Skeletal muscle satellite cell (primary cell): ENCODE data around the gene RAD50.
"Not testable (repeated sequence)": the region's sequence is repeated elsewhere in the genome, so short reads cannot be mapped to it uniquely, and the experiment has no call there.

ENCODE experiments used
- H3K27me3 ChIP-seq: 2 replicates; pipeline ENCODE4 v1.7.0; 2013; ENCODE audit warnings: low read length; ENCODE audit not compliant: control insufficient read depth, insufficient read depth
- H3K36me3 ChIP-seq: 2 replicates; pipeline ENCODE4 v1.7.0; 2013; ENCODE audit warnings: mild to moderate bottlenecking, control low read depth, low read length; ENCODE audit not compliant: insufficient read depth
- H3K4me1 ChIP-seq: 2 replicates; pipeline ENCODE4 v1.7.0; 2013; ENCODE audit warnings: low read length; ENCODE audit not compliant: control insufficient read depth, insufficient read depth
- H3K4me2 ChIP-seq: 2 replicates; pipeline ENCODE4 v1.7.0; 2013; ENCODE audit warnings: mild to moderate bottlenecking, low read length
- H3K4me3 ChIP-seq: 2 replicates; pipeline ENCODE4 v1.7.0; 2013; ENCODE audit warnings: low read length
- H3K9ac ChIP-seq: 2 replicates; pipeline ENCODE4 v1.7.0; 2013; ENCODE audit warnings: mild to moderate bottlenecking, low read depth, low read length, moderate library complexity
- H3K9me3 ChIP-seq: replicated peaks from 2 replicates; pipeline ENCODE4 v1.7.0; 2013; ENCODE audit warnings: mild to moderate bottlenecking, control low read depth, low read length

The RAD50 gene

DNA sequence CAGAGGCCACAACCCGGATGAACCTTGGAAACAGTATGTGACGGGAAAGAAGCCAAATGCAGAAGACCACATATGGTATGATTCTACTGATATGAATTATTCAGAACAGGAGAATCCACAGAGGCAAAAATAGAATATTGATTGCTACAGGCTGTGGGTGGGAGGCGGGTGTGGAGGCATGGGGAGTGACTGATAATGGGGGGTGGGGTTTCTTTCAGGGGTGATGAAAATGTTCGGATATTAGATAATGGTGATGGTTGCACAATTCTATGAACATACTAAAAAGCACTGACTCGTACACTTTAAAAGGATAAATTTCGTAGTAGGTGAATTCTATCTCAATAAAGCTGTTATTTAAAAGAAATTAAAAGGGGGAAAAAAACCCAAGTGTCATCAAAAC is 127.7 kb downstream of the RAD50 start:
- no peak overlapping the region for H3K4me2 ChIP-seq
- no peaks in the 10 kb centered on the region for H3K36me3 ChIP-seq
- H3K27me3 ChIP-seq = no peaks in the 10 kb centered on the region
- H3K9ac ChIP-seq = no peak overlapping the region
- H3K4me1 ChIP-seq = peaks cover 7% of the 10 kb centered on the region
- no peak overlapping the region for H3K4me3 ChIP-seq
- H3K9me3 ChIP-seq = no peaks in the 10 kb centered on the region

DNA sequence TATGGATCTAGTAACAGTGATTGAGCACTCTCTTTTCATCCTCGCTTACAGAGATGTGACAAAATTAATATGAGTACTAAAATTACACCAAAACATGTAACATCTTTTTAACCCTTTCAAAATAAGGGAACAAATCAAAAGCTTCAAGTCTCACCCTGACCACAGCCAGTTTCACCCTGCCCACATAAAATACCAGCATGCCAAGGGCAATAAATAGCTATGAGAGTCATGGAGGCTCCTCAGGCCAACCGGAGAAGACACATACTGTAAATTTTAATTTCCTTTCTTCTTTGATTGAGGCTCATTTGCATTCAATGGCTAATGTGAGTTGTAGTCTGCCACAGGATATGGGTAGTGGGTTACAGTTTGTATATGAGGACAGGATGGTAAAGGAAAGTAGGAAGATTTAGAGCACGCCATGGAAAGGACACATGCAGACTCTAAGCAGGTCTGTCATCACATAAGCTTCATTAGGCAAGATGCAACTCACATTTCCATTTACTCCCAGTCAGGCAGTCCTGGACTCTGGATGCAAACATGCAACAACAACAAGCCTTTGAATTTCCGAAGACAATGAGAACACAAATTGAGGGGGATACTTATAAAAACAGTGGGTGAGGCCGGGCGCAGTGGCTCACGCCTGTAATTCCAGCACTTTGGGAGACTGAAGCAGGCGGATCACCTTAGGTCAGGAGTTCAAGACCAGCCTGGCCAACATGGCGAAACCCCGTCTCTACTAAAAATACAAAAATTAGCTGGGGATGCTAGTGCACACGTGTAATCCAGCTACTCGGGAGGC is 128.3 kb downstream of the RAD50 start:
- Histone ChIP-seq H3K36me3 (no peaks in the 10 kb centered on the region), H3K4me3 (no peak overlapping the region), H3K27me3 (no peaks in the 10 kb centered on the region), H3K9ac (no peak overlapping the region), H3K4me1 (peaks cover 2% of the 10 kb centered on the region), H3K9me3 (no peaks in the 10 kb centered on the region), H3K4me2 (no peak overlapping the region)

DNA sequence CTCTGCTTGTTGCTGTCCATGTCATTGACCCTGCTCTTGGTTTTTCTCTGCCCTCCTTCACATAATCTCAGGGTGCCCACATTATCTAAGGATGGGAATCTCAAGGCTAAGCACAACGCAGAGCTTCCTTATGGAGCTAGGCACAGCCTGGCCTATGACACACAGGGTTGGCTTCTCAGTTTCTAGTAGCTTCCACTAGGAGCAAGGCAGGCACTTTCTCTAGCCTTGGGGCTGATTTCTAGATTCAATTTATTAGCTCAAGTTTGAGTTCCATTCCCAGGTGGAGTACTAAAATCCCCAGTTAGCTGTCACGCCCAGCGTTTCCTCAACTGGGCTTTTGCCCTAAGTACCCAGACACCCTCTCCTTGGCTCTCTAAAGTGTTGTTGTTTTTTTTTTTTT is 129.4 kb downstream of the RAD50 start:
- H3K9ac ChIP-seq = no peak overlapping the region
- no peak overlapping the region for H3K4me2 ChIP-seq
- H3K36me3 ChIP-seq = no peaks in the 10 kb centered on the region
- H3K4me3 ChIP-seq = no peak overlapping the region
- no peaks in the 10 kb centered on the region for H3K4me1 ChIP-seq
- H3K9me3 ChIP-seq = no peaks in the 10 kb centered on the region
- H3K27me3 ChIP-seq = no peaks in the 10 kb centered on the region

DNA sequence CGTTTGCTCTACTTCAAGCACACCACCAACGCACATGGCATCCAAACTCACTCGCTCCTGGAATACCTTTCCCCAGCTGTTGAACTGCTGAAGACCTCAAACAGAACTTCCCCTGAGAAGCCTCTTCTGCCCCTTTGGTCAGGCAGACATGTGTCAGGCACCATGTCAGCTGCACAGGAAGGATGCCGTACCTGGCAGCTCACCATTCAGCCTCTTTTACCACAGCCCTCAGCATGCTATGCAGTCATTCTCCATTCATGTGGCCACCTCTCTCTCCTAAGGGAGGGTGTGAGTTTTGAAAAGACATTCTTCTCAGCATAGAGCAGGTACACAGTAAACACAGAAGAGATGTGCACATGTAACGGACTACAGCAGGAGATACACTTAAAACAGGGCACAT is 131.2 kb downstream of the RAD50 start:
- no peak overlapping the region for H3K4me2 ChIP-seq
- no peaks in the 10 kb centered on the region for H3K4me1 ChIP-seq
- H3K4me3 ChIP-seq = no peak overlapping the region
- no peak overlapping the region for H3K9ac ChIP-seq
- no peaks in the 10 kb centered on the region for H3K9me3 ChIP-seq
- H3K27me3 ChIP-seq = no peaks in the 10 kb centered on the region
- no peaks in the 10 kb centered on the region for H3K36me3 ChIP-seq

DNA sequence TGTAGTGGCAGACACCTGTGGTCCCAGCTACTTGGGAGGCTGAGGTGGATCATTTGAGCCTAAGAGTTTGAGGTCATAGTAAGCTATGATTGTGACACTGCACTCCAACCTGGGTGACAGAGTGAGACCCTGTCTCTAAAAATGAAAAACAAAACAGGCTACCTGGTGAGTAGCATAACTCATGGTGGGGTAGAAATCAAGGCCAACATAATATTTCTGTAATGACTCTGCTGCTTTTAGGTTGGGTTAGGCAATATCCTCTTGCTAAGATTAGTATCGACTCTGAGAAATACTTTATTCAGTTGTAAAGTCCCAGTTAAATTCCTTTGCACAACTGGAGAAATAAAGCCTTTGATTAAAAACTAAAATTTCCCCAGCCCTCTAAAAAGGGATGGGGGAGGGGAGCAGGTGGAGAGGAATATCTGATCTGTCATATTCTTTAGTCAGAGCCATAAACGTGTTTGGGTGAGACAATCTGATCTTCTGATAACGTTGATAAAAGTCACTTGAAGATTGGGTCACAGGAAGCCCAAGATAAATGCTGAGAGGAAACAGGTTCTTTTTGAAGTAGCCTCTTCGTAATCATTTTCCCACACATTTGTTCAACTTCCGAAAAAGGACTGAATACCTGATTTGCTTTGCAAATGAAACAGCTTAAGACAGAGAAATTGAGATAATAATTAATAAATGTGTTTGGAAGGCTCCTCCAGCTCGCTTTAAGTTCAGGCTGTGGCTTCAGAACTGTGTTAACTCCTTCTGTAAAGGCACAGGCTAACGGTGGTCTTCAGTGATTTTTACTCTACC is 132.0 kb downstream of the RAD50 start:
- Histone ChIP-seq H3K9me3 (no peaks in the 10 kb centered on the region), H3K4me2 (no peak overlapping the region), H3K9ac (no peak overlapping the region)

DNA sequence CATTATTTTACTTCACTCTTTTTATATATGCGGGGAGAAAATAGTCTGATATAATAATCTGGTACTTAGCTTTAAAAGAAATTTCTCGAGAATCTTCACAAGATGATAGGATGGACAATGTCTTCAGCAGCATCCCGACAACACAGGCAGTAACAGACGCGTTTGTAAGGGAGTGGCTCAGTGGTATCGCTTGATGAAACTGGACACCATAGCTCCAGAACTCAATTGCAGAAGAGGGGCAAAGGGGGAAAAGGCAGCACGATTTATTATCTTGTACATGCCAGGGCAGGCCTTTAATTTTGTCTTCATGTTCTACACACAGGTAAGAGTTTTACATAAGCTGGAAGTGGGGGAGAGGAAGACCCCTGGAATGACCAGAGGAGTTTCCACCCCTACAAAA is 132.7 kb downstream of the RAD50 start:
- no peak overlapping the region for H3K4me3 ChIP-seq
- no peaks in the 10 kb centered on the region for H3K27me3 ChIP-seq
- no peaks in the 10 kb centered on the region for H3K4me1 ChIP-seq
- no peaks in the 10 kb centered on the region for H3K9me3 ChIP-seq
- H3K9ac ChIP-seq = no peak overlapping the region
- H3K36me3 ChIP-seq = no peaks in the 10 kb centered on the region
- H3K4me2 ChIP-seq = no peak overlapping the region

More for the DNA sequence above, 132.0 kb downstream of the RAD50 start:
- Histone ChIP-seq H3K4me3 (no peak overlapping the region), H3K27me3 (no peaks in the 10 kb centered on the region), H3K4me1 (no peaks in the 10 kb centered on the region), H3K36me3 (no peaks in the 10 kb centered on the region)

DNA sequence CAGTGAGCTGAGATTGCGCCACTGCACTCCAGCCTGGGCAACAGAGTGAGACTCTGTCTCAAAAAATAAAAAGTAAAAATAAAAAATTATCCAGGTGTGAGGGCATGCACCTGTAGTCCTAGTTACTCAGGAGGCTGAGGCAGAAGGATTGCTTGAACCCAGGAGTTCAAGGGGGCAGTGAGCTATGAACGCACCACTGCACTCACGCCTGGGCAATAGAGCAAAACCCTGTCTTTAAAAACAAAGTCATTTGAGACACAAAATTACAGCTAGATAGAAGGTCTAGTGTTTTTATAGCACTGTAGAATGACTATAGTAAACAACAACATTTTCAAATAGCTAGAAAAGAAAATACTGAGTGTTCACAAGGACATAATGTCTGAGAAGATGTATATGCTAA is 133.4 kb downstream of the RAD50 start:
- no peaks in the 10 kb centered on the region for H3K27me3 ChIP-seq
- H3K9me3 ChIP-seq = no peaks in the 10 kb centered on the region
- H3K9ac ChIP-seq = no peak overlapping the region

DNA sequence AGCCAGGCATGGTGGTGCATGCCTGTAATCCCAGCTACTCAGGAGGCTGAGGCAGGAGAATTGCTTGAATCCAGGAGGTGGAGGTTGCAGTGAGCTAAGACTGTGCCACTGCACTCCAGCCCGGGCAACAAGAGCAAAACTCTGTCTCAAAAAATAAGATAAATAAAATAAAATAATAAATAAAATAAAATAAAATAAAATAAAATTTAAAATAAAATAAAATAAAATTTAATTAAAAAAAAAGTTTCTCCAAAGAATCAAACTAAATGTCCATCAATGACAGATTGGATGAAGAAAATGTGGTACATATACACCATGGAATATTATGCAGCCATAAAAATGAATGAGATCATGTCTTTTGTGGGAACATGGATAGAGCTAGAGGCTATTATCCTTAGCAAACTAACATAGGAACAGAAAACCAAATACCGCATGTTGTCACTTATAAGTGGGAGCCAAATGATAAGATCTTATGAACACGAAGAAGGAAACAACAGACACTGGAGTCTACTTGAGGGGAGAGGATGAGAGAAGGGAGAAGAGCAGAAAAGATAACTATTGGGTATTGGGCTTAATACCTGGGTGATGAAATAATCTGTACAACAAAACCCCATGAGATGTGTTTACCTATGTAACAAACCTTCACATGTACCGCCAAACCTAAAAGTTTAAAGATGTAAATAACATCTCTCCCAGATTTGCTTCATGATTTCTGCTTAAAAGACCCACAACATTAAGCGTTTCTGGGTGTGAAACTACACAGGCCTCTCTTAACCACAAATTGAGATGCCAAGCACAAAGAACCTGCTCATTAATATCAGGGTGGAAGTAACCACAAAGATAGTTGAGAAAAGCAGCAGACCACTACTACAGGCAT is 135.2 kb downstream of the RAD50 start:
- H3K27me3 ChIP-seq, H3K4me1 ChIP-seq, H3K9ac ChIP-seq, H3K36me3 ChIP-seq, H3K4me3 ChIP-seq, H3K4me2 ChIP-seq, H3K9me3 ChIP-seq: not testable (repeated sequence)

More for the DNA sequence above, 133.4 kb downstream of the RAD50 start:
- no peak overlapping the region for H3K4me3 ChIP-seq
- H3K4me2 ChIP-seq = no peak overlapping the region
- H3K4me1 ChIP-seq = no peaks in the 10 kb centered on the region
- no peaks in the 10 kb centered on the region for H3K36me3 ChIP-seq

DNA sequence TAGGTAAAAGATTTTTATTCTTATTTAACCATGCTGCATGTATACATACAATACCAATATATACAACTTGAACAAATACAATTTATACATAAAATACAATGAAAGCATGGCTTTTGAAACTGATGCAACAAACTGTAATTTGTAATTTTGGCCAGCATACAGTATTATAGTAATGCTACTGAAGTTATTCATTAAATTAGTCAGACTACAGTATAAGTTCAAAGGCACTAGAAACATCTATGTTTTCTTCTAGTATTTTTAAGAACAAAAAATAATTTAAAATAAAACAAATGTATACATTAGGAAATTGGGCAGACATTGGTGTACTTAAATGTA is 135.8 kb downstream of the RAD50 start:
- H3K9ac ChIP-seq = no peak overlapping the region
- no peak overlapping the region for H3K4me3 ChIP-seq
- H3K4me2 ChIP-seq = no peak overlapping the region
- no peaks in the 10 kb centered on the region for H3K9me3 ChIP-seq
- H3K27me3 ChIP-seq = no peaks in the 10 kb centered on the region
- H3K4me1 ChIP-seq = no peaks in the 10 kb centered on the region
- no peaks in the 10 kb centered on the region for H3K36me3 ChIP-seq
